ENCODE results near the gene DDX6. TPM values are rescaled to one million over a fixed set of nuclear protein-coding genes. Genes with fewer than 3 reads are reported as not detected.
"Not testable (repeated sequence)": the region's sequence is repeated elsewhere in the genome, so short reads cannot be mapped to it uniquely, and the experiment has no call there.

Gene DDX6, protein sequence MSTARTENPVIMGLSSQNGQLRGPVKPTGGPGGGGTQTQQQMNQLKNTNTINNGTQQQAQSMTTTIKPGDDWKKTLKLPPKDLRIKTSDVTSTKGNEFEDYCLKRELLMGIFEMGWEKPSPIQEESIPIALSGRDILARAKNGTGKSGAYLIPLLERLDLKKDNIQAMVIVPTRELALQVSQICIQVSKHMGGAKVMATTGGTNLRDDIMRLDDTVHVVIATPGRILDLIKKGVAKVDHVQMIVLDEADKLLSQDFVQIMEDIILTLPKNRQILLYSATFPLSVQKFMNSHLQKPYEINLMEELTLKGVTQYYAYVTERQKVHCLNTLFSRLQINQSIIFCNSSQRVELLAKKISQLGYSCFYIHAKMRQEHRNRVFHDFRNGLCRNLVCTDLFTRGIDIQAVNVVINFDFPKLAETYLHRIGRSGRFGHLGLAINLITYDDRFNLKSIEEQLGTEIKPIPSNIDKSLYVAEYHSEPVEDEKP
- total RNA-seq = 100 to 1,000 TPM; 109 to 115 TPM
- long read RNA-seq, full-length matches to known transcripts = 6 of 15 reads
- long read RNA-seq, partial matches to known transcripts = 3 of 15 reads
- long read RNA-seq, other reads (novel, unspliced or antisense) = 6 of 15 reads

DNA sequence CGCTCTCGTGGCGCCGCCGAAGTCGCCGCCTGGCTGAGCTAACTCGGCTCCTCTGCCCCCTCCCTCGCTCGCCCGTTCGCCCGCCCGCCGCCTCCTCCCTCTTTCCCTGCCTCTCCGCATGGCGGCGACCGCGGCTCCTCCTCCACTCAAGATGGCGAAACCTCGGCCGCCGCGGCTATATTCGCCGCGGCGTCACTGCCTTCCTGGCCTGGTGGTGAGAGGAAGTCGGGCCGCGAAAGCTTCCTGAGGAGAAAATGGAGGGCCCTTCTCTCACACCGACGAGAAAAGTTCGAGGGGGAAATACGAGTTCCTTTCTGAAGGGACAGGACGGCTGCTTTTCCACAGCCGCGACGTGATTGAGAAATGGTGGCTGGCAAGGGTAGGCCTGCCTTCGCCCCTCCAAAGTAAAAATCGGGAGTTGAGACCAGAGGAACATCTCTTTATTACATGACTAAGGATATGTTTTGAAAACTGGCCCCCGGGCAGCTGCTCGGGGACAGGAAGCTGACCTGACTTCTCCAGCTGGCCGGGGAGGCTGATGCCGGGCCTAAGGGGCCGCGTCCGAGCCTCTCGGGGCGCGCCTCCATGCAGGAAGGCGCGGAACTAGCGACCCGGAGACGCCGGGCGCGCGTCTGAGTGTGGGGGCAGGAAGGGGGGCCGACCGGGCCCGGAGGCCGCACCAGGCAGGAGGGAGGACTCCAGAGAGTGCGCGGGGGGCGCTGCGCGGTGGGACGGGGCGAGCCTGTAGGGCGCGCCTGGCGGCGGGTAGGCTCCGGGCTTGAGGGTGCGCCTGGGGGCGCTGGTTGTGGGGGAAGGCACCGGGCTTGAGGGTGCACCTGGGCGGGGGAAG is at the start of gene DDX6:
TSS of gene DDX6 (minus strand) at position 54 of the 850 bp plus-strand sequence. CDS start 4,913 bp downstream, outside the sequence.
- ATAC-seq (peak; percentile 87 to 88), DNase-seq (peak; percentile 94)
- intact Hi-C loops (cut with DNase I) = loop anchor here in 1 of 2 donors (5.0 kb wide), 2 partner anchors 81 to 136 kb away; partner anchors contain the start of gene BCL9L

DNA sequence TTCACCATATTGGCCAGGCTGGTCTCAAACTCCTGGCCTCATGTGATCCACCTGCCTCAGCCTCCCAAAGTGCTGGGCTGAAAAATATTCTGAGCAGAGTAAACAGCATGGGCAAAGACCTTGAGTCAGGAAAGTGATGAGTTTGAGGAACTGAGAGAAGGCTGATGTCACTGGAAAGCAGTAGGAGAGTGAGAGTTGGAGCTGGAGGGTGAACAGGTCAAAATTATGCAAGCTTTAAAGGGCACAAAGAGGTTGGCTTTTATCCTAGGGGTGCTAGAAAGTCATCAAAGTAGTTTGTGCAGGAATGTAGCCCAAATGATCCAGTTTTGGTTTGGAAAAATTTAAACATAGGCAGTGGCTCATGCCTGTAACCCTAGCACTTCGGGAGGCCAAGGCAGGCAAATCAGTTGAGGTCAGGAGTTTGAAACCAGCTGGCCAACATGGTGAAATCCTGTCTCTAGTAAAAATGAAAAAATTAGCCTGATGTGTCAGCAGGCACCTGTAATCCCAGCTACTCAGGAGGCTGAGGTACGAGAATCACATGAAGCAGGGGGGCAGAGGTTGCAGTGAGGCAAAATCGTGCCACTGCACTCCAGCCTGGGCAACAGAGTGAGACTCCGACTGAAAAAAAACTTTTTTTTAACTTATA is 48.1 kb upstream of the DDX6 start:
- intact Hi-C loops (cut with DNase I) = no loop called here
- ATAC-seq = no peak

DNA sequence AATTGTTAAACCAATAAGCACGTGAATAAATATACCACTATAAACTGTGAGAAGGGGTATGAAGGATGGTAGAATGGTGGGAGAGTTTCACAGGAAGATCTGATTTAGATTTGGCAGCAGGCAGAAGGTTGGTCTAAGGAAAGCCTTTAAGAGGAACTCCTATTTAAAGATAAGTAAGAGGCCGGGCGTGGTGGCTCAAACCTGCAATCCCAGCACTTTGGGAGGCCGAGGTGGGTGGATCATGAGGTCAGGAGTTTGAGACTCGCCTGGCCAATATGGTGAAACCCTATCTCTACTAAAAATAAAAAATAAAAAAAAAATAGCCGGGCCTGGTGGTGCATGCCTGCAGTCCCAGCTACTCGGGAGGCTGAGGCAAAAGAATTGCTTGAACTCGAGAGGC is 46.9 kb upstream of the DDX6 start:
- DNase-seq = no peak
- intact Hi-C loops (cut with DNase I) = no loop called here
- ATAC-seq = no peak

More for the DNA sequence above, 48.1 kb upstream of the DDX6 start:
- no peak for DNase-seq

DNA sequence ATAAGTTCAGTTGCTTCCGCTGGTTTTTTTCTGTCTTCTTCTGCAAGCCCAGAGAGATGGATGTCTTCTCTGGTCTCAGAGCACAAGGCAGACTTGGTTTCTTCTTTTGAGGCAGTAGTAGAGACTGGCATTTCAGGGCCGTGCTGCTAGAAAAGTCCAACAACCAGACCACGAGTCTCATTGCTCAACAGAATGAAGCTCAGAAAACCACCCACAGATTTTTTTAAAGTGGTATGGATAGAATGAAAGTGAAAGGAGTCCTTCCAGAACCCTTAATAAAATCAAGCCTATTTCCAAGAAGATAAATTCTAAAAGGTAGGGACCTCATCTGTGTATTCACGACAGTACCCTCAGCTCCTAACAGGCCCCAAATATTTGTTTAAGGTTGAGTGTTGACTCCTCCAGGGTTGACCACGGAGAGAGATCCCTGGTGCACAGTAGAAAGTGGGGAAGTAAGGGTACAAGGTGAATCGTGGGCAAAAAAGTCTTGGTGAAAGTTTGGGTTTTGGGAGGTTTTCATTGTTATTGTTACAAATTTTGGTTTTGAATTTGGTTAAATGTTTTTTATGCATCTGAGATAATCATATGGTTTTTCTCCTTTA is 43.6 kb upstream of the DDX6 start:
- DNase-seq (no peak), ATAC-seq (no peak)
- intact Hi-C loops (cut with DNase I) = no loop called here

DNA sequence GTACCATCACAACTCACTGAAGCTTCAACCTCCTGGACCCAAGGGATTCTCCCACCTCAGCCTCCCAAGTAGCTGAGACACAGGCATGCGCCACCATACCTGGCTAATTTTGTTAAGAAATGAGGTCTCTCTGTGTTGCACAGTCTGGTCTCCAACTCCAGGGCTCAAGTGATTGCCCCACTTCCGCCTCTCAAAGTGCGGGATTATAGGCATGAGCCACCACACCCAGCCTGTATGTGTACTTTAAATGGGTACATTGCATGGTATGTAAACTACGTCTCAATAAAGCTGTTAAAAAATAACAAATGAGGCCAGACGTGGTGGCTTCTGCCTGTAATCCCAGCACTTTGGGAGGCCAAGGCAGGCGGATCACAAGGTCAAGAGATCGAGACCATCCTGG is 36.2 kb upstream of the DDX6 start:
- DNase-seq (no peak), ATAC-seq (no peak)
- intact Hi-C loops (cut with DNase I) = no loop called here

DNA sequence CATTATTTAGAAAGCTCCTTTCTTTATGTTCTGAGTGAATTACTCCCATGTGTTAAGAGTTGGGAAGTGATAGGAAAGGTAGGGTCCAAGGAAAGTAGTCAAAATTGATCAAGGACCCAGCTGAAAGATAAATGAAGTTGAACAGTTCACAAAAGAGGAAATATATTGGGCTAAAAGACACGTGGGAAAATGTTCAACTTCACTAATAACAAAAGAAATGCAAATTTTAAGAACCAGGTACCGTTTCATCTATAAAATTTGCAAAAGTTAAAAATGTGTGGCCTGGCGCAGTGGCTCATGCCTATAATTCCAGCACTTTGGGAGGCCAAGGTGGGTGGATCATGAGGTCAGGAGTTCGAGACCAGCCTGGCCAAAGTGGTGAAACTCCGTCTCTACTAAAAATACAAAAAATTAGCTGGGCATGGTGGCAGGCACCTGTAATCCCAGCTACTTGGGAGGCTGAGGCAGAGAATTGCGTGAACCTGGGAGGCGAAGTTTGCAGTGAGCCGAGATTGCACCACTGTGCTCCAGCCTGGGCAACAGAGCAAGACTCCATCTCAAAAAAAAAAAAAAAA is 32.1 kb upstream of the DDX6 start:
- ATAC-seq; intact Hi-C loops (cut with DNase I); DNase-seq: not testable (repeated sequence)

DNA sequence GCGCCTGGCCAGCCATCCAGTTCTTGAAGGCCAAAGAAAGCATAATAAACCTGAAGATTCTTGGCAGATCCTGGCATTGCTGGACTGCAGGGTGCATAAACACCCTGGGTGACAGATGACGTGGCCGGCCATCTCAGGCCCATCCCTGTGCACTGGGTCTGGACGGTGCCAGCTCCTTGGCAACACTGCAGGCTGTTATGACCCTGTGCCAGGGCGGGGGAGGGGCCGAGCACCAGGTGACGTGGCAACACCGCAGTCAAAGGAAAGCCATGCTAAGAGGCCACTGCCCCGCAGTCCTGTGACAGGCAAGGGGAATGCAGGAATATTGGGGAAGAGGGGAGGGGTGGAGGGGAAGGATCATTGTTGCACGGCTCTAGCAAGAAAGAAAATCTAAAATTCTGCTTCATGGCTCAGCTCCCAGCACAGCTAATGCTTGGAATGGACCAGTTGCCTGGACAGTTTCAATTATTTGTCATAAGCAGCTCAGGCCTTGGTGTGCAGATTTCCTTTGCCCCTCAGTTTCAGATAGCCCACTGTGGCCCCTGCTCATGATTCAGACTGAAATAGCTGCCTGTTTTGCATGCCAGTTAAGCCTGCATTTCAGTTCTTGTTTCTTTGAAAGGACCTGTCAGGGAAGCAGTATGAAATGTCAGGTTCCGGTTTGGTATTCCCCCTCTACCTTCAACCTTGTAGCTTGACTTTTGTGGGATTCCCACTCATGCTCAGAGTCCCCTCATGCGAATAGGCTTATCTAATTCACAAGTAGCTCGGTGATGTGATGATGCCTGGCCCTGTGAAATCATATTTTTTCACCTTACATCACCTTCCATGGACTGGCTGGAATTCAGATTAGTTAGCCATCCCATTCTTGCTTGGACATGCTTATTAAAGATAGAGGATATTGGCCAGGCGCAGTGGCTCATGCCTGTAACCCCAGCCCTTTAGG is 29.7 kb upstream of the DDX6 start:
- peak; percentile 99 for ATAC-seq
- DNase-seq = peak; percentile 74
- intact Hi-C loops (cut with DNase I) = no loop called here

DNA sequence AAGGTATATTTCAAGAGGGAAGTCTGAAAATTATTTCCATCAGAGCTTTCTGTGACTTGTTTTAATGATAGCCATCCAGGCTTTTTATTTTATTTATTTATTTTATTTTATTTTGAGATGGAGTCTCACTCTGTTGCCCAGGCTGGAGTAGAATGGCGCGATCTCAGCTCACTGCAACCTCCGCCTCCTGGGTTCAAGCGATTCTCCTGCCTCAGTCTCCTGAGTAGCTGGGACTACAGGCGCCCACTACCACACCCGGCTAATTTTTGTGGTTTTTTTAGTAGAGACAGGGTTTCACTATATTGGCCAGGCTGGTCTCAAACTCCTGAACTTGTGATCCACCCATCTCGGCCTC is 29.0 kb upstream of the DDX6 start:
- intact Hi-C loops (cut with DNase I); ATAC-seq; DNase-seq: not testable (repeated sequence)

DNA sequence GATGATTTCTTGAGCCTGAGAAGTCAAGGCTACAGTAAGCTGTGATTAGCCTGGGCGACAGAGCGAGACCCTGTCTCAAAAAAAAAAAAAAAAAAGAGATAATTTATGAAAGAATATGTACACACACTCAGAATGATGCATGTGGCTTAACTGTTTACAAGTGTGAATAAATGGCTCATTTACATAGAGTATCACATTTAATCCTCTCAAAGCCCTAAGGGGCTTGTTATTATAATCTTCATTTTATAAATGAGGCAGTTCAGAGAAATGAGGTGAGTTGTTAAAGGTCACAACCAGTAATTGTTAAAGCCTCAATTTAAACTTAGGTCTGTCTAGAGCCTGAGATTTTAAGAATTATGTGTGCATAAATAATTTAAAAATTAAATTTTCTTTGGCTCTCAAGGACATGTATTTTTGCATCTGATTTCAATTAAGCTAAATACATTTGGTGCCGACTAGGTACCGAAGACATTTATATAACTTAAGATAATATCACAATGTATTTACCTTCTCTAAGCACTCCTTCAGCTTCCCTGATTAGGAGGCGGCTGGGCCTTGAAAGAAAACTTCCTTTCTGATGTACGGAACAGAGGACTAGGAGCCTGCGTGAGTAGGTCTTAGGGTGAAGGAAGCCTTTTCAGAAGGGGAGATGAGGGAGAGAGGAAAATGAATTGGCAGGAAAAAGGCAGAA is 28.5 kb upstream of the DDX6 start:
- ATAC-seq = no peak
- intact Hi-C loops (cut with DNase I) = no loop called here
- no peak for DNase-seq

DNA sequence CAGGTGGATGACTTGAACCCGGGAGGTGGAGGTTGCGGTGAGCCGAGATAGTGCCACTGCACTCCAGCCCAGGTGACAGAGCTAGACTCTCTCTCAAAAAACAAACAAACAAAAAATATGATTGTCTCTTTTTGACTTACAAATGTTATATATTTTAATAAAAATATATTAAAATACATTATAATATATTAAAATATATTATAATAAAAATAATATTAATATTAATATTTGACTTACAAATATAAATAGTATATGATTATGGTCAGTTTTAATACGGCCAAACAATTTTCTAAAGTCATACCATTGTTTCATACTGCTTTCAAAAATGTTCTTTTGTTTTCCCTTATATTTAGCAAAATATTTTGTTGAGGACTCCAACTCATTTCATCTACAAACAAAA is 27.2 kb upstream of the DDX6 start:
- ATAC-seq = no peak
- DNase-seq = no peak
- intact Hi-C loops (cut with DNase I) = no loop called here

DNA sequence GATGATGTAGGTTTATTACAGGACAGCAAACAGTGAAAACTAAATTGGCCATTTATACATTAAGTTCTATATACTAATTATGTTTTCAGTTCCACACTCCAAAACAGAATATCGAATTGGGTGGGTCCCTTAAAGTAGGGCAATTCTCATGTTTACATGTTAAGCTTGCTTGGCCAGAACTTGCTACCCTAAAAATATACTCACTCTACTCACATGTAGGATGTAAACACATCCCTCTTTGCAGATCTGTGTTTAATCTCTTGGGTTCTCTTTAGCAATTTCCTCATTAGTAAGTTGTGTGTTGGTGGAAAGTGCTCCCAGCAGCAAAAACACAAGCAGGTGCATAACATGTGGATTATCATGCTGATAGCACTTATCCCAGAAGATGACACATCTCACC is 22.6 kb upstream of the DDX6 start:
- intact Hi-C loops (cut with DNase I) = no loop called here
- DNase-seq = no peak
- no peak for ATAC-seq

DNA sequence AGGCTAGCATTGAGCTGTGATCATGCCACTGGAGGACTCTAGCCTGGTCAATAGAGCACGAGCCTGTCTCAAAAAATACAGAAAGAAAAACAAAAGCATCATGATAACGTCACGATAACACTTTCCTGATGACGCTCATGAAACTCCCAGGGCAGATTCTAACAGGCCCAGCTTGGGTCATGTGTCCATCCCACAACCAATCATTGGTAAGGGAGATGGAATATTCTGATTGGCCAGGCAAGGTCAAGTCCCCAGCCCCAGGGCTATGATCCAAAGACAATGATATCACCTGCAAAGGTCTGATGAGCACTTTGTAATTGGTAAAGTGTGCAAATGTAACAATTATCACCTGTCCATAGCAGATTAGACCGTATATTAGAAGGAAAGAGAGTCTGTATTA is 21.5 kb upstream of the DDX6 start:
- DNase-seq (no peak), ATAC-seq (no peak)
- intact Hi-C loops (cut with DNase I) = no loop called here

DNA sequence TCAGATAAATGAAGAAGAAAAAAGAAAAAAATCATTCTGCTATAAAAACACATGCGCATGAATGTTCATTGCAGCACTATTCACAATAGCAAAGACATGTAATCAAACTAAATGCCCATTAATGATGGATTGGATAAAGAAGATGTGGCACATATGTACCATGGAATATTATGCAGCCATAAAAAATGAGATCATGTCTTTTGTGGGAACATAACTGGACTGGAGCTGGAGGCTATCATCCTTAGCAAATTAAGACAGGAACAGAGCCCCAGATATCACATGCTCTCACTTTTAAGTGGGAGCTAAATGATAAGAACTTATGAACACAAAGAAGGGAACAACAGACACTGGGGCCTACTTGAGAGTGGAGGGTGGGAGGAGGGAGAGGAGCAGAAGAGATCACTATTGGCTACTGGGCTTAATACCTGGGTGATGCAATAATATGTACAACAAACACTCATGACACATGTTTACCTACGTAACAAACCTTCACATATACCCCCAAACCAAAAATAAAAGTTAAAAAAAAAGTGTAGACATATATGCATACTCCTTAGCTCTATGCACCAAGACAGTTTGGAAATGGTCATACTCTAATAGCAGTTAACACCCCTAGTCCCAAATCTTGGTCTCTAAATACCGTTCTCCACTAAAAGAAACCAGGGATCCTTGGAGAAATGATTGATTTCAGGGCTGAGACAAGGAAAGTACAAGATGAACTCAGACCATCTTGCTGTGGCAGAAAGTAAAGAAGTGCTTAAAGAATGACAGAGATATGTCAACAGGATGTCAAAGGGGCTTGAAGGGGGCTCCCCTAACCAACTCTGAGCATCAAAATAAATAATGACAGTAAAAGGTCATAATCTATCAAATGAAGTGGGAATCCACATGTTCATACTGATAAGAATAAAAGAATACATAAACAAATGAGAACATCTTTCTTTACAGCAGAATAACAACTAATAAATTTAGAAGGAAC is 17.1 kb upstream of the DDX6 start:
- ATAC-seq (no peak), DNase-seq (no peak)
- intact Hi-C loops (cut with DNase I) = no loop called here

DNA sequence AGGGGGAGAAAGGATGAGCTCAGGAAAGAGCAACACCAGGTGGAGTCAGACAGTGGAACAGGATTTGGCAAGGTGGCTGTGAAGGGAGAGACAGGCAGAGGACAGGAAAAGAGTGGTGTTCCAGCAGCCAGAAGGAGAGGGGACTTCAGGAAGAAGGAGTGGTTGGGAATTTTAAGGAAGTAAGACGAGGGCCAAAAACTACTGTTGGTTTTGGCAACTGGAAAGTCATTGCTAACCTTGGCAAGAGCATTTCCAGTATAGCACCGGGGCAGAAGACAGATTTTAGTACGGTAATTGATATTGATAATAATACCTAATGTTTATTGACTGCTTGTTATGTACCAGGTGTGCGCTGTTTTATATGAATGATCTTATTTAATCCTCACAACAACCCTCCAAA is 15.4 kb upstream of the DDX6 start:
- DNase-seq (no peak), ATAC-seq (no peak)
- intact Hi-C loops (cut with DNase I) = no loop called here

DNA sequence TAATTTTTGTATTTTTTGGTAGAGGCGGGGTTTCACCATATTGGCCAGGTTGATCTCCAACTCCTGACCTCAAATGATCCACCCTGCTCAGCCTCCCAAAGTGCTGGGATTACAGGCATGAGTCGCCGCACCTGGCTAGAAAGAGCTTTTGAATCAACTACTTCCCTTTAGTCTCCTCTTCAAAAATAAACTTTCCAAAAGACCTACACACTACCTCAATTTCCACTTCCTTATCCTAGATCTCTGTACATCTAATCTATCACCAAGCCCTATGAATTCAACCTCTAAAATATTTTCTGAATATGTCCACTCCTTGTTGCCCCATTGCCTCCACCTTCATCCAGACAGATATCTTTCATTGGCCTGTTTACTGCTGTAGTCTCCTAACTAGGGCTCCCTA is 13.1 kb upstream of the DDX6 start:
- no peak for DNase-seq
- intact Hi-C loops (cut with DNase I) = no loop called here
- no peak for ATAC-seq

DNA sequence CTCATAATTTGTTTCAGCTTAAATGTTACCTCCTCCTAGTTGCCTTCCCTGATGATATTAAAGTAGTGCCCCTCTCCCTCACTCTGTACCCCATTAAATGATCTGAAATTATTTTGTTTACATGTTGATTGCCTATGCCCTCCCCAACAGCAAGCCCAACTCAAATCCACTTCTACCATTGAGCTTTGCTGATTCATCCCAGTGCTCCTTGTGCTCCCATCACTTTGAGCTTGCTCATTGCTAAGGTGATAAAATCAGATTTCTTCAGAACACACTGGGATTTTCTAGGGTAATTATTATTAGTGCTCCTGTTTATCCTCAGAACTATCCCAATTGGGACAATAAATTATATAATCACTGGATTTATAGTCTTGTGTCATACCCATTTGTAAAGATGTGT is 8.4 kb upstream of the DDX6 start:
- DNase-seq = no peak
- intact Hi-C loops (cut with DNase I) = no loop called here

More for the DNA sequence above, 8.4 kb upstream of the DDX6 start:
- ATAC-seq = no peak

Data from left cardiac atrium (tissue), 4 donors.